HUES48 (cell line): Measurements from ENCODE around the gene BCKDHA.
"Not testable (repeated sequence)": the region's sequence is repeated elsewhere in the genome, so short reads cannot be mapped to it uniquely, and the experiment has no call there.

ENCODE experiments used
- H3K27ac ChIP-seq: one replicate; pipeline ENCODE4 v1.7.0; 2013; ENCODE audit warnings: low read depth, low read length, inconsistent platforms
- H3K27me3 ChIP-seq: 2 replicates; pipeline ENCODE4 v1.6.1; 2013; ENCODE audit warnings: mild to moderate bottlenecking, low read length; ENCODE audit not compliant: control insufficient read depth, insufficient read depth
- H3K36me3 ChIP-seq: 2 replicates; pipeline ENCODE4 v1.6.1; 2013; ENCODE audit warnings: low read length; ENCODE audit not compliant: control insufficient read depth, insufficient read depth
- H3K4me1 ChIP-seq: 2 replicates; pipeline ENCODE4 v1.6.1; 2013; ENCODE audit warnings: mild to moderate bottlenecking, low read length; ENCODE audit not compliant: control insufficient read depth, insufficient read depth
- H3K4me3 ChIP-seq: 2 replicates; pipeline ENCODE4 v1.5.1; 2013; ENCODE audit warnings: mild to moderate bottlenecking, low read depth, low read length
- H3K9ac ChIP-seq: 2 replicates; pipeline ENCODE4 v1.6.1; 2013; ENCODE audit warnings: mild to moderate bottlenecking, low read depth, low read length, moderate library complexity
- H3K9me3 ChIP-seq: 2 replicates; pipeline ENCODE4 v1.6.1; 2013; ENCODE audit warnings: low read length; ENCODE audit not compliant: control insufficient read depth, insufficient read depth

BCKDHA gene

DNA sequence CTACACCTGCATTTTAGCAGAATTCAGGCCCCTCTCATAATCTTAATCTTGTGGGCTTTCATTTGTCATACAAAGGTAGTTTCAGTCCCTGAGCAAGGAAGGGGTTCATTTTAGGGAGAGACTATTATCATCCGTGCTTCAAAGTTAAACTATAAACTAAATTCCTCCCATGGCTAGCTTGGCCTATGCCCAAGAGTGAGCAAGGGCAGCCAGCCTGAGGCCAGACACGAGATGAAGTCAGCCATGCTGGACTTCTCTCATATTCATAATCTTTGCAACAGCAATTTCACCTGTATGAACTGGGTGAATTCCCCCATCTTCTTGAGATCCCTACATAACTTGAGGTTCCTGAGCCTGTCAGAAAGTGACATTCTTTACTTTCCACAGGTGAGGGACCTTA lies 58.3 kb downstream of the BCKDHA start:
- H3K27me3 ChIP-seq: no peaks in the 10 kb centered on the region
- H3K36me3 ChIP-seq: no peaks in the 10 kb centered on the region
- no peak overlapping the region for H3K4me3 ChIP-seq
- peaks cover 10% of the 10 kb centered on the region for H3K9me3 ChIP-seq
- H3K4me1 ChIP-seq: no peaks in the 10 kb centered on the region
- no peak overlapping the region for H3K27ac ChIP-seq
- no peak overlapping the region for H3K9ac ChIP-seq

DNA sequence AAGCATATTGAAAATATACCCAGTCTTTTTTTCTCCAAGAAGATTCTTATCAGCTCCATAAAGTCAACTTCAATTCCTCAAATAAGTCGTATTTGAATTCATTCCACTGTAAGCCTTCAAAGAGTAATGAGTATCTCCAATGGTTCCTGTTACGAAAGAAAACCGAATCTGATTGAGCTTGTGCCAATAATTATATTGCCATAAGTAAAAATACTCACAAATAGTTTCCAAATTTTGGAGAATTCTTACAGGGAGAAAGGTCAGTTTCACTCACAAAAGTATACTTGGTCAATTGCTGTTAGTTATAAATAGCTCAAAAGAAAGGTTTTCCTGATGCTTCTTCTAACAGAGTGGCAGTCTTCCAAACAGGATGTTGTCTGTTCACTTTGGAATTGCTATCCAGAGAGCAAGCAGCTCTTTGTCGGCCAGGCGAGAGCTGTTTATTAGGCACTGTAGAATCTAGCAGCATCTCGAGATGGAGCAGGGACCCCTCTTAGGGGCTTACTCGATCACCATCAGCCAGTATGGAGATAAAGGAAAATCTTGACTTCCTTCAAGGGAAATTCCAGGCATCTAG lies 58.8 kb downstream of the BCKDHA start:
- H3K4me1 ChIP-seq: no peaks in the 10 kb centered on the region
- no peak overlapping the region for H3K27ac ChIP-seq
- no peak overlapping the region for H3K9ac ChIP-seq
- H3K36me3 ChIP-seq: no peaks in the 10 kb centered on the region
- peaks cover 15% of the 10 kb centered on the region for H3K9me3 ChIP-seq
- H3K4me3 ChIP-seq: no peak overlapping the region
- H3K27me3 ChIP-seq: no peaks in the 10 kb centered on the region

DNA sequence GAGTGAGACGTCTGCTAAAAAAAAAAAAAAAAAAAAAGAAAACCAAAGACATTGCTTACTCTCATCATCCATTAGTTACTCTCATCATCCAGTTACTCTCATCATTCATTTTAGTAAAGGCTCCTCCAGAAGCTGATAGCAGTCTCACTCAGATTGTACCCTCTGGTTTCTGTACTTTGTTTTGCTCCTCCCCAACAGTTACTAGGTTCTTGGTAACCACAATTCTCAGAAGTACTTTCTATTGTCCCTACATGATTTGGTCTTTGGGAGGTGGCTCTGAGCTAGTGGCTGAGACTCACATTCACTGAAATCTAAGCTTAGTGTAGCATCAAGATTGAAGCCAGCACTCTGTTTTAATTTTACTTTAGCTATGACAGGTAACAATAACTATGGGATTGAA lies 59.6 kb downstream of the BCKDHA start:
- Histone ChIP-seq H3K4me3 (no peak overlapping the region), H3K36me3 (no peaks in the 10 kb centered on the region), H3K4me1 (no peaks in the 10 kb centered on the region), H3K27ac (no peak overlapping the region), H3K9ac (no peak overlapping the region), H3K9me3 (peaks cover 23% of the 10 kb centered on the region), H3K27me3 (no peaks in the 10 kb centered on the region)

DNA sequence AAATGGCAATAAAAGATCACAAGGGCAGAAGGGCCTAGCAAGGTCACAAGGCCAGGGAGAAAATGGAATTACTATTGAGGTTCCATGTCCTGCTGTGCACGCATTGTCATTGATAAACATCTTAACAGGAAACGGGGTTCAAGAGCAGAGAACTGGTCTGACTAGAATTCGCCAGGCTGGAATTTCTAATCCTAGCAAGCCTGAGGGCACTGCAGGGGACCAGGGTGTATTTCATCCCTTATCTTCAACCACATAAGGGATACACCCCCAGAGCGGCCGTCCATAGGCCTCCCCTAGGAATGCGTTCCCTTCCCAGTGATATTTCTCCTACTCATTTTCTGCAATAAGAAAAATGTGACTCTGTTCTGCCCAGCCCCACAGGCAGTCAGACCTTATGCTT lies 64.9 kb downstream of the BCKDHA start:
- H3K27me3 ChIP-seq: no peaks in the 10 kb centered on the region

DNA sequence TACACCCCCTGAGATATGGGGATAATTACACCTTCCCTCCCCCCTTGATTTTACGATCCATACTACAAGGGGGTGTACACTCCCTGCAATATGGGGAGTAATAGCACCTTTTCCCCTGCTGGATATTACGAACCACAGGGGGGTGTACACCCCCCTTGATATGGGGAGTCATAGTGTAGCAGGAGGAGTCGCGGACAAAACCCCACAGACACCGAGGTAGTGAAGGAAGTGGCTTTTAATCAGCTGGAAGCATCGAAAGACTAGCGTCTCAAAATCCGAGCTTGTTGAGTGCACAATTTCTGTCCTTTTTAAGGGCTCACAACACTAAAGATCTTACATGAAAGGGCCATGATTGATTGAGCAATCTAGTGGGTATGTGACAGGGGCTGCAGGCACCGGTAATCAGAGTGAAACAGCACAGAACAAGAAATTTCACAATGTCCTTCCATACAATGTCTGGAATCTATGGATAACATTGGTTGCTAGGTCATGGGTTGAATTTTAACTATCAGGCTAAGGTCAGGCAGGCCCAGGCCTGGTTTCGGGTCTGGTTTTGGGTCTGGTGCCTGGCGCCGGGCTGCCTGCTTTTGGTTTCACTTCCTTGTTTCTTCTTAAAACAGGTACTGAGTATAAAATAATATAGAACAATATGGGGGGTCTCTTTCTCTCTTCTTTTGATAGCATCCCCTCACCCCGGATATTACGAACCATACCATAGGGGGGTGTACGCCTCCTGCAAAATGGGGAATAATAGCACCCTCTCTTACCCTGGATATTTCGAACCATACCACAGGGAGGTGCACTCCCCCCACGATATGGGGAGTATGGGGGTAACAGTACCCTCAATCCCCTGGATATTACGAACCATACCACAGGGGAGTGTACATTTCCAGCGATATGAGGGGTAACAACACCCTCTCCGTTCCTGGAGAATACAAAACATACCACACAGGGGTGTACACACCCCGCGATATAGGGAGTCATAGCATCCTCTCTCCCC lies 65.9 kb downstream of the BCKDHA start:
- H3K36me3 ChIP-seq, H3K27ac ChIP-seq, H3K9ac ChIP-seq: not testable (repeated sequence)

More for the DNA sequence above, 64.9 kb downstream of the BCKDHA start:
- no peak overlapping the region for H3K9ac ChIP-seq
- no peaks in the 10 kb centered on the region for H3K4me1 ChIP-seq
- H3K27ac ChIP-seq: no peak overlapping the region
- no peaks in the 10 kb centered on the region for H3K36me3 ChIP-seq
- H3K4me3 ChIP-seq: no peak overlapping the region
- peaks cover 48% of the 10 kb centered on the region for H3K9me3 ChIP-seq

More for the DNA sequence above, 65.9 kb downstream of the BCKDHA start:
- H3K4me3 ChIP-seq, H3K27me3 ChIP-seq, H3K4me1 ChIP-seq: not testable (repeated sequence)
- peaks cover 53% of the 10 kb centered on the region for H3K9me3 ChIP-seq
